Measurements from ENCODE around the gene NCLN.
"Not testable (repeated sequence)": the region's sequence is repeated elsewhere in the genome, so short reads cannot be mapped to it uniquely, and the experiment has no call there.

NCLN gene

DNA sequence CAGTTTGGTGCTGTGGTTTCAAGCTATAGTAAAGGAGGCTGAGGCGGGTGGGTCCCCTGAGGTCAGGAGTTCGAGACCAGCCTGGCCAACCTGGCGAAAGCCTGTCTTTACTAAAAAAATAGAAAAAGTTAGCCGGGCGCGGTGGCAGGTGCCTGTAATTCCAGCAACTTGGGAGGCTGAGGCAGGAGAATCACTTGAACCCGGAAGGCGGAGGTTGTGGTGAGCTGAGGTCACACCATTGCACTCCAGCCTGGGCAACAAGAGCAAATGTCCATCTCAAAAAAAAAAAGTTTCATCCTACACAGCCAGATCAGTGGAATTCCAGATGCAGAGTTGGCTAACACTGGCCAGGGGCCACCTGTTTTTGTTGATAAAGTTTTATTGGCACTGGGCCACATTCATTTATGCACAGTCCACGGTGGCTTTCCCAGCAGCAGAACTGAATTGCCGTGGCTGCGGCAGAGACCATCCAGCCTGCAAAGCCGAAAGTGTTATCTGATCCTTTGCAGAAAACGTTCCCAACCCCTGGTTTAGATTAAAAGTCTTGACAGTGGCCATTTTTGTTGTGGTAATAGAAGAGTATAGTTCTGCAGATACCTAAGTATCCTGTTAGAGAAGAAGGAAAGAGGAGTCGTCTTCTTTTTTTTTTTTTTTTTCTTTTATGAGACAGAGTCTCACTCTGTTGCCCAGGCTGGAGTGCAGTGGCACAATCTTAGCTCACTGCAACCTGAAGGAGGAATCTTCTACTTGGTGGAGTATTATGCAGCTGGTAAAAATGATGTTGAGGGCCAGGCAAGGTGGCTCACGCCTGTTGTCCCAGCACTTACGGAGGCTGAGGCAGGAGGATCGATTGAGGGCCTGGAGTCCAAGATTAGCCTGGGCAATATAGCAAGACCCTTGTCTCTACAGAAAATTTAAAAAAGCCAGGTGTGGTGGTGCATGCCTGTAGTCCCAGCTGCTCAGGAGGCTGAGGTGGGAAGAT, 8.7 kb downstream of the NCLN start:
- Mint-ChIP-seq H3K36me3 (ENCODE audit: low read depth) (peaks cover 12% of the 10 kb centered on the region), H3K9me3 (no peaks in the 10 kb centered on the region), H3K4me1 (ENCODE audit: low read depth) (no peaks in the 10 kb centered on the region), H3K27me3 (ENCODE audit: low read depth) (no peaks in the 10 kb centered on the region), H3K4me3 (no peak overlapping the region), H3K27ac (no peak overlapping the region)

DNA sequence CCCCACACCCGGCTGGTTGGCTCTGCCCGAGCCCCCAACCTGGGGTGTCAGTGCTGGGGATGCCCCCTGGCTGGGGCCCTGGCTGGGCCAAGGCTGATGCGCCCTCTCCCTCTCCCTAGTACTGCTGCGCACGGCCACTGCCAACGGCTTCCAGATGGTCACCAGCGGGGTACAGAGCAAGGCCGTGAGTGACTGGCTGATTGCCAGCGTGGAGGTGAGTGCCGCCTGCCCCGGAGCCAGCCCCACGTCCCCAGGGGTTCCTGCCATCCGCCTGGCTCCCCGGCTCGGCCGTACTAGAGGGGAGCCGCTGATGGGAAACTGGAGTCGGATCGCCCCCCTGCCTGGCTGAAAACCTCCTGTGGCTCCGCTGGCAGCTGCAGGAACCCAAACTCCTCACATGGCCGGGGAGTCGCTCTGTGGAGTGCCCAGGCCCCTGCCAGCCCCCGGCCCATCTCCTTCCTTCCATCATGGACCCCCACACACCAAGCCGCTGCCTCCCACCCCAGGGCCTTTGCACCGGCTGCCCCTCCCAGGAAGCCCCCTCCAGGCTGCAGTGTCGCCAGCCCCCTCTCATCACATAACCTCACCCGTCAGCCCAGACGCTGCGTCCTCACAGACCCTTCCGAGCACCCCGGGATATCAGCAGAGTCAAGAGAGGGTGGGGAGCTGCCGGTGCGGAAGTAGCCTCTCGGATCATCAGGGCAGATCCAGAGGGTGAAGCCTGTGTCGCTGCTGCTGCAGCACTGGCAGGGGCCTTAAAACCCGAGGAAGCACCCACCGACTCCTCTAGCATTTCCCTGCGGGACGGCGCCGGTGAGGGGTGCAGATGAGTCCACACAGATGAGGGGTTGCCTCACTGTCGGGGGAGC, 10.6 kb downstream of the NCLN start:
- Mint-ChIP-seq H3K27me3 (ENCODE audit: low read depth) (no peaks in the 10 kb centered on the region), H3K4me3 (no peak overlapping the region), H3K4me1 (ENCODE audit: low read depth) (no peaks in the 10 kb centered on the region), H3K27ac (no peak overlapping the region), H3K36me3 (ENCODE audit: low read depth) (peaks cover 12% of the 10 kb centered on the region), H3K9me3 (no peaks in the 10 kb centered on the region)

DNA sequence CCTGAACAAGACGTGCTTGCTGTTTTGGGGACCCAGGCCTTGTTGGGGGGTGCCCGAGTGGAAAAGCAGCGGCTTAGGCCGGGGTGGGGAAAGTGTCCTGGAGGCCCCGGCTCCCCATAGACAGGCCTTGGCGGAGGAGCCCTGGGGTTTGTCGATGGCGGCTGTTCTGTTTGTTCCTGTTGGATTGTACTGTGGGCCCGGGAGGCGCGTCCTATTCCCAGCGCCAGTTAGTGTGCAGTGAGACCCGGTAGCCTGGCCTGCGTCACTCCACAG, 11.1 kb downstream of the NCLN start:
- Mint-ChIP-seq H3K4me3 (no peak overlapping the region), H3K27ac (no peak overlapping the region), H3K9me3 (no peaks in the 10 kb centered on the region), H3K36me3 (ENCODE audit: low read depth) (peaks cover 12% of the 10 kb centered on the region), H3K27me3 (ENCODE audit: low read depth) (no peaks in the 10 kb centered on the region), H3K4me1 (ENCODE audit: low read depth) (no peaks in the 10 kb centered on the region)

DNA sequence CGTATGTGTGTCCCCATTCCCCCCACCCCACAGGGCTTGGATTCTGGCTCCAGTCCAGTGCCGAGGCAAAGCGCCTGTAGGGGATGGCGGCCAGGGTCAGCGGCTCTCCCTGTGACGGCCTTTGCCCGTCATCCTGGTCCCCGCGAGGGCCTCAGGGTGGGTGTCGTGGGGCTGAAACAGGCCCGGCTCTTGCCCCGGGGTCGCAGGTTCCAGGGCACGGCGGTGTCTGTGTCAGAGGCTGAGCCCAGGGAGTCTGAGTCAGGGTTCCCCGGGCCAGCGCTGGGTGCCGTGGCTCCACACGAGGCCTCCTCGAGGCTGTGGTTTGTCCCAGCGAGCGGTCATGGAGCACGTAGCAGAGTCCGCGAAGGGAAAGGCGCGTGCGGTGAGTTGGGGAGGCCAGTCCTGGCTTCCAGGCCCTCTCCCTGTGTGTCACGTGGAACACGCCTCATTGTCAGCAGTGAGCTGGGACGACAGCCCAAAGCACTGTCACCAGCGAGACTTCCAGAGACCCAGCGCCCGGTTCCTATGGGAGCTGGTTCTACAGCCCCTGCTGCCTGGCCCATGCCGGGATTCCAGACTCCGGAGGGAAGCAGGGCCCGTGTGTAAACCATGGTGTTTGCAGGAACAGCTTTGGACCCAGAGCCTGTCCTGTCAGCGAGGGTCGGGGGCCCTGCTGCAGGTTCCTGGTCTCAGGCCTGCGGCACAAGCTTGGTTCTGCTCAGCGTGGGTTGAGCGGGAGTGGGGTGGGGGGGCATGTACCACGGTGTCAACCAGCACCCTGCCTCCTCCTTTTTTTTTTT, 13.4 kb downstream of the NCLN start:
- H3K27me3 Mint-ChIP-seq (ENCODE audit: low read depth) = no peaks in the 10 kb centered on the region
- H3K36me3 Mint-ChIP-seq (ENCODE audit: low read depth) = peaks cover 4% of the 10 kb centered on the region
- H3K9me3 Mint-ChIP-seq = no peaks in the 10 kb centered on the region
- no peaks in the 10 kb centered on the region for H3K4me1 Mint-ChIP-seq (ENCODE audit: low read depth)
- no peak overlapping the region for H3K4me3 Mint-ChIP-seq
- no peak overlapping the region for H3K27ac Mint-ChIP-seq

- no peak overlapping the region for H3K27ac Mint-ChIP-seq
- no peaks in the 10 kb centered on the region for H3K4me1 Mint-ChIP-seq (ENCODE audit: low read depth)
- no peaks in the 10 kb centered on the region for H3K9me3 Mint-ChIP-seq
- H3K4me3 Mint-ChIP-seq = no peak overlapping the region
- H3K36me3 Mint-ChIP-seq (ENCODE audit: low read depth) = no peaks in the 10 kb centered on the region
- no peaks in the 10 kb centered on the region for H3K27me3 Mint-ChIP-seq (ENCODE audit: low read depth)
Measured at GRCh38 chr19:3201072-3201700, 15.5 kb downstream of the NCLN start.

- no peaks in the 10 kb centered on the region for H3K4me1 Mint-ChIP-seq (ENCODE audit: low read depth)
Measured at GRCh38 chr19:3201911-3202310, 16.2 kb downstream of the NCLN start.

GRCh38 chr19:3202346-3202745, 16.6 kb downstream of the NCLN start:
- H3K4me3 Mint-ChIP-seq = no peak overlapping the region
- no peaks in the 10 kb centered on the region for H3K36me3 Mint-ChIP-seq (ENCODE audit: low read depth)
- H3K27me3 Mint-ChIP-seq (ENCODE audit: low read depth) = no peaks in the 10 kb centered on the region
- H3K9me3 Mint-ChIP-seq = no peaks in the 10 kb centered on the region
- H3K27ac Mint-ChIP-seq = no peak overlapping the region
- no peaks in the 10 kb centered on the region for H3K4me1 Mint-ChIP-seq (ENCODE audit: low read depth)

More at GRCh38 chr19:3201911-3202310, 16.2 kb downstream of the NCLN start:
- Mint-ChIP-seq H3K9me3 (no peaks in the 10 kb centered on the region), H3K27ac (no peak overlapping the region), H3K4me3 (no peak overlapping the region), H3K36me3 (ENCODE audit: low read depth) (no peaks in the 10 kb centered on the region), H3K27me3 (ENCODE audit: low read depth) (no peaks in the 10 kb centered on the region)

DNA sequence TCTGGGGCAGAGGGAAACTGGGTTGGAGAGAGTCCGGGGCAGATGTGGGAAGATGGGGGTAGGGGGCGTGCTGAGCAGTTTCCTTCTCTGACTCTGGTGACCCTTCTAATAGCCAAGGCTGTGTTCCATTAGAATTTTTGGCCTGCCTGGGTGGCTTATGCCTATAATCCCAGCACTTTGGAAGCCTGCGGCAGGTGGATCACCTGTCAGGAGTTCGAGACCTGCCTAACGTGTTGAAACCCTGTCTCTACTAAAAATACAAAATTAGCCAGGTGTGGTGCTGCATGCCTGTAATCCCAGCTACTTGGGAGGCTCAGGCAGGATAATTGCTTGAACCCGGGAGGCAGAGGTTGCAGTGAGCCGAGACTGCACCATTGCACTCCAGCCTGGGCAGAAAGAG, 17.2 kb downstream of the NCLN start:
- H3K9me3 Mint-ChIP-seq; H3K4me3 Mint-ChIP-seq; H3K27ac Mint-ChIP-seq; H3K27me3 Mint-ChIP-seq (ENCODE audit: low read depth); H3K36me3 Mint-ChIP-seq (ENCODE audit: low read depth); H3K4me1 Mint-ChIP-seq (ENCODE audit: low read depth): not testable (repeated sequence)

GRCh38 chr19:3203805-3204645, 18.3 kb downstream of the NCLN start:
- no peaks in the 10 kb centered on the region for H3K9me3 Mint-ChIP-seq

DNA sequence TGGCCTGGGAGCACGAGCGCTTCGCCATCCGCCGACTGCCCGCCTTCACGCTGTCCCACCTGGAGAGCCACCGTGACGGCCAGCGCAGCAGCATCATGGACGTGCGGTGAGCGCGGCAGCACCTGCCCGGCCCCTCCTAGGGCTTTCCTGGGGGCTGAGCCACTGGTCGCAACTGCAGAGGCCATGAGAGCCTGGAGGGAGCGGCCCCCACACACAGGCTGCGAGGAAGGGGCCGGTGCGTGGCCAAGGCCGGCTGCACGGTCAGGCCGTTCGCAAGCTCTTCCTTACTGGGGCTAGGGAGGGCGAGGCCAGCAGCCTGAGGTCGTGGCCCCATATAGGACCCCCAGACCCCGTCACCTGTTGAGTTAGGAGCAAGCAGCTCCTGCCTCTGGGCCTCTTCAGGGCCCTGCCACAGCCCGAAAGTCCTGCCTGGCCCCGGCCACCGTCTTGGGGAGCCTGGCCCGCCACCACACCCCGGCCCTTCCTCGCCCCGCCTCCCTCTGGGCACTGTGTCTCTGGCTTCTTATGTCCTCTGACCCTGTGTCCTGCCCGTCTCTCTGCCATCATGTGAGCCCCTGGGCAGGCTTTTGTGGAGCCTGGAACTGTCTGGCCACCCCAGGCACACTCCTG, 19.0 kb downstream of the NCLN start:
- Mint-ChIP-seq H3K4me3 (no peak overlapping the region), H3K27me3 (ENCODE audit: low read depth) (no peaks in the 10 kb centered on the region), H3K9me3 (no peaks in the 10 kb centered on the region), H3K36me3 (ENCODE audit: low read depth) (peaks cover 7% of the 10 kb centered on the region), H3K27ac (no peak overlapping the region), H3K4me1 (ENCODE audit: low read depth) (no peaks in the 10 kb centered on the region)

More at GRCh38 chr19:3203805-3204645, 18.3 kb downstream of the NCLN start:
- no peaks in the 10 kb centered on the region for H3K27me3 Mint-ChIP-seq (ENCODE audit: low read depth)
- H3K4me3 Mint-ChIP-seq = no peak overlapping the region
- peaks cover 2% of the 10 kb centered on the region for H3K36me3 Mint-ChIP-seq (ENCODE audit: low read depth)
- no peak overlapping the region for H3K27ac Mint-ChIP-seq
- no peaks in the 10 kb centered on the region for H3K4me1 Mint-ChIP-seq (ENCODE audit: low read depth)

GRCh38 chr19:3206216-3206953, 20.7 kb downstream of the NCLN start:
- Mint-ChIP-seq H3K27ac (no peak overlapping the region), H3K4me1 (ENCODE audit: low read depth) (no peaks in the 10 kb centered on the region), H3K9me3 (no peaks in the 10 kb centered on the region), H3K27me3 (ENCODE audit: low read depth) (no peaks in the 10 kb centered on the region), H3K36me3 (ENCODE audit: low read depth) (peaks cover 7% of the 10 kb centered on the region), H3K4me3 (no peak overlapping the region)

DNA sequence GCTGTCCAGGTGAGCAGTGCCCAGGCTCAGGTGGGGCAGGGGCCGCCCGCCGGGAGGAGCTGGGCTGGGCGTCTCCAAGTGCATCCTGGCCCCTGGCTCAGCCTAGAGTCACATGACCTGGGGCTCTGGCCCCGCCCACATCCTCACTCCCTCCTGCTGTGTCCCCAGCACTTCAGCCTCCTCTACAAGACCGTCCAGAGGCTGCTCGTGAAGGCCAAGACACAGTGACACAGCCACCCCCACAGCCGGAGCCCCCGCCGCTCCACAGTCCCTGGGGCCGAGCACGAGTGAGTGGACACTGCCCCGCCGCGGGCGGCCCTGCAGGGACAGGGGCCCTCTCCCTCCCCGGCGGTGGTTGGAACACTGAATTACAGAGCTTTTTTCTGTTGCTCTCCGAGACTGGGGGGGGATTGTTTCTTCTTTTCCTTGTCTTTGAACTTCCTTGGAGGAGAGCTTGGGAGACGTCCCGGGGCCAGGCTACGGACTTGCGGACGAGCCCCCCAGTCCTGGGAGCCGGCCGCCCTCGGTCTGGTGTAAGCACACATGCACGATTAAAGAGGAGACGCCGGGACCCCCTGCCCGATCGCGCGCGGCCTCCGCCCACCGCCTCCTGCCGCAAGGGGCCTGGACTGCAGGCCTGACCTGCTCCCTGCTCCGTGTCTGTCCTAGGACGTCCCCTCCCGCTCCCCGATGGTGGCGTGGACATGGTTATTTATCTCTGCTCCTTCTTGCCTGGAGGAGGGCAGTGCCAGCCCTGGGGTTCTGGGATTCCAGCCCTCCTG, 21.9 kb downstream of the NCLN start:
- Mint-ChIP-seq H3K9me3 (no peaks in the 10 kb centered on the region), H3K36me3 (ENCODE audit: low read depth) (peaks cover 7% of the 10 kb centered on the region), H3K4me3 (no peak overlapping the region)

More for the DNA sequence above, 21.9 kb downstream of the NCLN start:
- no peaks in the 10 kb centered on the region for H3K27me3 Mint-ChIP-seq (ENCODE audit: low read depth)
- no peak overlapping the region for H3K27ac Mint-ChIP-seq
- no peaks in the 10 kb centered on the region for H3K4me1 Mint-ChIP-seq (ENCODE audit: low read depth)
